Measurements from ENCODE around the gene MKX. TPM values are rescaled to one million over a fixed set of nuclear protein-coding genes. Genes with fewer than 3 reads are reported as not detected.

Gene MKX
- total RNA-seq, 6 donors from 2014 or later: 0.30 to 4.1 (median 1.2) TPM; not detected in 1

GRCh38 chr10:27699776-27700175 lies 45.8 kb downstream of the MKX start:
- Histone ChIP-seq H3K9me3 (no peaks in the 10 kb centered on the region), H3K27ac (no peak overlapping the region), H3K27me3 (no peaks in the 10 kb centered on the region), H3K4me1 (no peaks in the 10 kb centered on the region), H3K4me3 (no peak overlapping the region), H3K36me3 (no peaks in the 10 kb centered on the region)
- TF ChIP-seq CTCF (IDR thresholded peaks at IDR 0.05) (no peak), EP300 (IDR thresholded peaks at IDR 0.05) (no peak), POLR2AphosphoS5 (IDR thresholded peaks at IDR 0.05) (no peak), POLR2A (IDR thresholded peaks at IDR 0.05) (no peak)
- WGBS, 2 donors: 32 to 43% methylated on average over 2 of the region's 2 CpGs
- no peak for ATAC-seq (ENCODE audit: low FRiP score in 2 of 2)
- no peak for DNase-seq

DNA sequence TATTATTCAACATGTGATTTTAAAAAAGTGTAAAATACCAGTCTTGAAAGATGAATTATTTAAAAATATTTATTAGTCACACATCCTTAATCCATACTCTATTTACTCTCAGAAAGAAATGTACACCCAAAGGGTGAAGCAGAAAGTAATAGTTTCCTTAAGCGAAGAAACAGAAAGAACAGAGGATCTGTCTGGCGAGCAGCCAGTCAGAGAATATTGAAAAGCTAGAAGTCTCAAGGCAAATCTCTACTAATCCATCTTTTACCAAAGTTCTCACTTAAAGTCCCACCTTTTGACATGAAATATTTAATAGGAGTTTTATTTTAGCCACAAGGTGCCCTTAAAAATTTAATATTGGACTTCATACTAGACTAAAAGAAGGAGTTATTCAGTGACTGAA lies 46.7 kb downstream of the MKX start:
- Histone ChIP-seq H3K36me3 (no peaks in the 10 kb centered on the region), H3K4me3 (no peak overlapping the region), H3K9me3 (no peaks in the 10 kb centered on the region), H3K4me1 (no peaks in the 10 kb centered on the region), H3K27ac (no peak overlapping the region), H3K27me3 (no peaks in the 10 kb centered on the region)
- DNase-seq (no peak), ATAC-seq (ENCODE audit: low FRiP score in 2 of 2) (no peak)
- TF ChIP-seq POLR2AphosphoS5 (IDR thresholded peaks at IDR 0.05) (no peak), POLR2A (IDR thresholded peaks at IDR 0.05) (no peak), CTCF (IDR thresholded peaks at IDR 0.05) (no peak), EP300 (IDR thresholded peaks at IDR 0.05) (no peak)
- WGBS, 2 donors: 88 to 94% methylated on average over 2 of the region's 2 CpGs

DNA sequence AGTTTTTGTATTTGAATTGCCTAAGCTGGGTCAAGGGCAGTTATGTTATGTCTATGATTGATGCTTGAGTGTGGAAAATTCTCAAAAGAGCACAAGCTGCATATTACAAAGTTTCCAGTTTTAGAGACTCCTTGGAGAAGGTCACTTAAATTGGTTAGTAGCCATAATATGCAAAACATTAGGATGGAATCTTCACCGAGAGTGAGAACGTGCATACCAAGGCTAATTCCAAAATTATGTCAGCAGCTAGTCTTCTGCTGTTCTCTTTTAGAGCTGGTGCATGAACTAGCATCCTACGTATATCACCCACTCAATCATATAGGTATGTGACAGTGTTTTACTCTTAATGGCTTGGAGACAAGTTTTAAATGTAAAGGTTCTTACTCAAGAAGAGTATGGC lies 49.2 kb downstream of the MKX start:
- Histone ChIP-seq H3K4me1 (no peaks in the 10 kb centered on the region), H3K27ac (no peak overlapping the region), H3K4me3 (no peak overlapping the region), H3K36me3 (no peaks in the 10 kb centered on the region), H3K9me3 (no peaks in the 10 kb centered on the region), H3K27me3 (no peaks in the 10 kb centered on the region)
- no peak for ATAC-seq (ENCODE audit: low FRiP score in 2 of 2)
- 76 to 90% methylated on average over 3 of the region's 3 CpGs for WGBS, 2 donors
- TF ChIP-seq CTCF (IDR thresholded peaks at IDR 0.05): no peak
- no peak for TF ChIP-seq POLR2A (IDR thresholded peaks at IDR 0.05)
- no peak for TF ChIP-seq POLR2AphosphoS5 (IDR thresholded peaks at IDR 0.05)
- TF ChIP-seq EP300 (IDR thresholded peaks at IDR 0.05): no peak
- DNase-seq: no peak

DNA sequence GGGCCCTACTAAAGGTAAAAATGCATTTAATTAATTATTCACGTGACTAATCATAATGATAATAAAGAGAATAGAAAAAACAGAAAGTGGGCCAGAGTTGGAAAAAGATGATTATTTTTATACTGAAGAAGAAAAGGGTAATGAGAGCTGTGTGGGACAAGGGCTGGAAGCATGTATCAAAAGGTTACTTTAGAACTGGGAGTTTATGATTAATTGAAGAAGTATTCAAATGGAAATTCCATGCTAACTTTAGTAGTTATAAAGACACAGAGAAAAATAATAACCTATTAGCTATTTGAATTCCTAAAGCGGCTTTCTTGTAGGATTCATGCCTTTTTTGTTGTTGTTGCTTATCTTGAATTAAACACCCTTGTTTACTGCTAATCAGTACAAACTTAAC lies 49.9 kb downstream of the MKX start:
- no peaks in the 10 kb centered on the region for H3K36me3 ChIP-seq
- no peak overlapping the region for H3K4me3 ChIP-seq
- no peaks in the 10 kb centered on the region for H3K4me1 ChIP-seq
- H3K9me3 ChIP-seq: no peaks in the 10 kb centered on the region
- no peak overlapping the region for H3K27ac ChIP-seq
- no peak for TF ChIP-seq EP300 (IDR thresholded peaks at IDR 0.05)
- TF ChIP-seq POLR2AphosphoS5 (IDR thresholded peaks at IDR 0.05): no peak
- no peak for TF ChIP-seq CTCF (IDR thresholded peaks at IDR 0.05)
- TF ChIP-seq POLR2A (IDR thresholded peaks at IDR 0.05): no peak
- ATAC-seq (ENCODE audit: low FRiP score in 2 of 2): no peak
- WGBS, 2 donors: 69 to 86% methylated on average over 2 of the region's 2 CpGs
- no peak for DNase-seq
- no peaks in the 10 kb centered on the region for H3K27me3 ChIP-seq

- H3K9me3 ChIP-seq: no peaks in the 10 kb centered on the region
- no peaks in the 10 kb centered on the region for H3K36me3 ChIP-seq
- TF ChIP-seq POLR2A (IDR thresholded peaks at IDR 0.05): no peak
- TF ChIP-seq EP300 (IDR thresholded peaks at IDR 0.05): no peak
- no peak for TF ChIP-seq POLR2AphosphoS5 (IDR thresholded peaks at IDR 0.05)
- TF ChIP-seq CTCF (IDR thresholded peaks at IDR 0.05): no peak
- H3K4me1 ChIP-seq: no peaks in the 10 kb centered on the region
- no peaks in the 10 kb centered on the region for H3K27me3 ChIP-seq
- WGBS, 2 donors: 94% methylated on average over 6 of the region's 6 CpGs
- H3K4me3 ChIP-seq: no peak overlapping the region
- H3K27ac ChIP-seq: no peak overlapping the region
- no peak for ATAC-seq (ENCODE audit: low FRiP score in 2 of 2)
- no peak for DNase-seq
Observed at GRCh38 chr10:27695088-27695487, 50.5 kb downstream of the MKX start.

All from upper lobe of left lung (tissue), 6 donors.